ENCODE data around the gene UGT1A5. TPM values are rescaled to one million over a fixed set of nuclear protein-coding genes. Genes with fewer than 3 reads are reported as not detected.

Gene UGT1A5
- polyA plus RNA-seq, 1 donor from 2014 or later: not detected

DNA sequence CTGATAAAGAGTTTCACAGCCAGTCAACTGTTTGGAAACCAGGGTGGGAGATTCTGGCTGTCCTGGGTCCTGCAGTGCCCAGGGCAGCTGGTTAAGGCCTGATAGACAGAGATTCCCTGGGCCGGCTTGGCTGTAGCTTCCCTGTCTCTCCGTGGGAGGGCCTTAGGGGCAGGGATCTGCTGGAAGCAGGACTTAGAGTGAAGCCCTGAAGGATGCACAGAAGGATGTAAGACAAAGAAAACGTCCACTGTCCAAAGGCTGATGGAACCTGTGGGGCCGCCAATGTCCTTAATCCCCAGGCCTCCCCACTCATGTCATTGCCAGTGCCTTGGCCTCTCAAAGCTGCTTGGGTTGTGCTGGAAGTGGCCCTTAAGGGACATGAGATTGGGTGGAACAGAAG lies 98.4 kb downstream of the UGT1A5 start:
- Histone ChIP-seq H3K9me3 (ENCODE audit: low read length) (no peaks in the 10 kb centered on the region), H4K20me1 (ENCODE audit: insufficient read depth) (no peaks in the 10 kb centered on the region), H3K36me3 (ENCODE audit: insufficient read depth, low read length) (no peaks in the 10 kb centered on the region), H3K9ac (ENCODE audit: low read length) (no peak overlapping the region), H3K79me2 (replicated peaks; ENCODE audit: insufficient read depth, low read length) (no peaks in the 10 kb centered on the region), H3F3A (ENCODE audit: insufficient read depth, low read length, poor library complexity, severe bottlenecking) (no peaks in the 10 kb centered on the region), H3K27me3 (ENCODE audit: insufficient read depth, low read depth, low read length) (no peaks in the 10 kb centered on the region), H3K9me2 (ENCODE audit: insufficient read depth, low read length) (no peaks in the 10 kb centered on the region), H3K4me3 (ENCODE audit: low read length) (no peak overlapping the region), H3K27ac (ENCODE audit: low read length) (no peak overlapping the region), H3K4me2 (ENCODE audit: low read length) (no peak overlapping the region), H2AFZ (ENCODE audit: low read depth, low read length) (no peak overlapping the region)
- TF ChIP-seq TAF1 (IDR thresholded peaks at IDR 0.05; ENCODE audit: low read depth) (no peak), POLR2AphosphoS5 (IDR thresholded peaks at IDR 0.05) (no peak), EZH2 (IDR thresholded peaks at IDR 0.05; ENCODE audit: borderline replicate concordance, insufficient read depth, low read length, poor library complexity, severe bottlenecking) (no peak), SMC3 (conservative IDR thresholded peaks at IDR 0.05; ENCODE audit: poor library complexity) (no peak), EP300 (conservative IDR thresholded peaks at IDR 0.05; ENCODE audit: poor library complexity, severe bottlenecking) (no peak), MXI1 (conservative IDR thresholded peaks at IDR 0.05; ENCODE audit: poor library complexity, severe bottlenecking) (no peak), RAD21 (conservative IDR thresholded peaks at IDR 0.05) (no peak)
- TF ChIP-seq, protein P1, sequence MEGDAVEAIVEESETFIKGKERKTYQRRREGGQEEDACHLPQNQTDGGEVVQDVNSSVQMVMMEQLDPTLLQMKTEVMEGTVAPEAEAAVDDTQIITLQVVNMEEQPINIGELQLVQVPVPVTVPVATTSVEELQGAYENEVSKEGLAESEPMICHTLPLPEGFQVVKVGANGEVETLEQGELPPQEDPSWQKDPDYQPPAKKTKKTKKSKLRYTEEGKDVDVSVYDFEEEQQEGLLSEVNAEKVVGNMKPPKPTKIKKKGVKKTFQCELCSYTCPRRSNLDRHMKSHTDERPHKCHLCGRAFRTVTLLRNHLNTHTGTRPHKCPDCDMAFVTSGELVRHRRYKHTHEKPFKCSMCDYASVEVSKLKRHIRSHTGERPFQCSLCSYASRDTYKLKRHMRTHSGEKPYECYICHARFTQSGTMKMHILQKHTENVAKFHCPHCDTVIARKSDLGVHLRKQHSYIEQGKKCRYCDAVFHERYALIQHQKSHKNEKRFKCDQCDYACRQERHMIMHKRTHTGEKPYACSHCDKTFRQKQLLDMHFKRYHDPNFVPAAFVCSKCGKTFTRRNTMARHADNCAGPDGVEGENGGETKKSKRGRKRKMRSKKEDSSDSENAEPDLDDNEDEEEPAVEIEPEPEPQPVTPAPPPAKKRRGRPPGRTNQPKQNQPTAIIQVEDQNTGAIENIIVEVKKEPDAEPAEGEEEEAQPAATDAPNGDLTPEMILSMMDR (IDR thresholded peaks at IDR 0.05; ENCODE audit: poor library complexity, severe bottlenecking): no peak
- TF ChIP-seq, protein P2, sequence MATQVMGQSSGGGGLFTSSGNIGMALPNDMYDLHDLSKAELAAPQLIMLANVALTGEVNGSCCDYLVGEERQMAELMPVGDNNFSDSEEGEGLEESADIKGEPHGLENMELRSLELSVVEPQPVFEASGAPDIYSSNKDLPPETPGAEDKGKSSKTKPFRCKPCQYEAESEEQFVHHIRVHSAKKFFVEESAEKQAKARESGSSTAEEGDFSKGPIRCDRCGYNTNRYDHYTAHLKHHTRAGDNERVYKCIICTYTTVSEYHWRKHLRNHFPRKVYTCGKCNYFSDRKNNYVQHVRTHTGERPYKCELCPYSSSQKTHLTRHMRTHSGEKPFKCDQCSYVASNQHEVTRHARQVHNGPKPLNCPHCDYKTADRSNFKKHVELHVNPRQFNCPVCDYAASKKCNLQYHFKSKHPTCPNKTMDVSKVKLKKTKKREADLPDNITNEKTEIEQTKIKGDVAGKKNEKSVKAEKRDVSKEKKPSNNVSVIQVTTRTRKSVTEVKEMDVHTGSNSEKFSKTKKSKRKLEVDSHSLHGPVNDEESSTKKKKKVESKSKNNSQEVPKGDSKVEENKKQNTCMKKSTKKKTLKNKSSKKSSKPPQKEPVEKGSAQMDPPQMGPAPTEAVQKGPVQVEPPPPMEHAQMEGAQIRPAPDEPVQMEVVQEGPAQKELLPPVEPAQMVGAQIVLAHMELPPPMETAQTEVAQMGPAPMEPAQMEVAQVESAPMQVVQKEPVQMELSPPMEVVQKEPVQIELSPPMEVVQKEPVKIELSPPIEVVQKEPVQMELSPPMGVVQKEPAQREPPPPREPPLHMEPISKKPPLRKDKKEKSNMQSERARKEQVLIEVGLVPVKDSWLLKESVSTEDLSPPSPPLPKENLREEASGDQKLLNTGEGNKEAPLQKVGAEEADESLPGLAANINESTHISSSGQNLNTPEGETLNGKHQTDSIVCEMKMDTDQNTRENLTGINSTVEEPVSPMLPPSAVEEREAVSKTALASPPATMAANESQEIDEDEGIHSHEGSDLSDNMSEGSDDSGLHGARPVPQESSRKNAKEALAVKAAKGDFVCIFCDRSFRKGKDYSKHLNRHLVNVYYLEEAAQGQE (IDR thresholded peaks at IDR 0.05; ENCODE audit: borderline replicate concordance): no peak

DNA sequence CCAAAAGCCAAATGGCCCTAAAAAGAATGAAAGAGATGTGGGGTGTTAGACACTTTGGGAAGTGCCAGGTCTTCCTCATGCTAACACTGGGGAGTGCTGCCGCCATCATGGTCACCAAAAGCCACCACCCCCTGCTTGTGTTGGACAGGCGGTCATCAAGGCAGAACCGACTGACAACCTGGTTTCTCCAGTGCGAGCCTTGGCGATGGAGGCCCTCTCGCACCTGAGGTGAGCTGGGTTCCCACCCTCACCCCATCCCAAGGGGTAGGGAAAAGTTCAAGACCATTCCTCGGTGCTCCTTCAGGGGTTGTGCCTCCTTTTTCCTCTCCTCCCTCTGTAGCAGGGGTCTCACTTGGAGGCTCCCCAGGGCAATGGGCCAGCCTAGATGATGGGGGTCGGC lies 99.0 kb downstream of the UGT1A5 start:
- H3K9me2 ChIP-seq (ENCODE audit: insufficient read depth, low read length): no peaks in the 10 kb centered on the region
- no peaks in the 10 kb centered on the region for H3K79me2 ChIP-seq (replicated peaks; ENCODE audit: insufficient read depth, low read length)

More for the DNA sequence above, 99.0 kb downstream of the UGT1A5 start:
- H3K4me2 ChIP-seq (ENCODE audit: low read length): no peak overlapping the region
- no peak overlapping the region for H3K4me3 ChIP-seq (ENCODE audit: low read length)
- no peaks in the 10 kb centered on the region for H3K27me3 ChIP-seq (ENCODE audit: insufficient read depth, low read depth, low read length)
- H3K36me3 ChIP-seq (ENCODE audit: insufficient read depth, low read length): no peaks in the 10 kb centered on the region
- no peaks in the 10 kb centered on the region for H3K9me3 ChIP-seq (ENCODE audit: low read length)
- H3K9ac ChIP-seq (ENCODE audit: low read length): no peak overlapping the region
- no peak overlapping the region for H3K27ac ChIP-seq (ENCODE audit: low read length)
- TF ChIP-seq SMC3 (conservative IDR thresholded peaks at IDR 0.05; ENCODE audit: poor library complexity) (no peak), EP300 (conservative IDR thresholded peaks at IDR 0.05; ENCODE audit: poor library complexity, severe bottlenecking) (no peak), MXI1 (conservative IDR thresholded peaks at IDR 0.05; ENCODE audit: poor library complexity, severe bottlenecking) (no peak), POLR2AphosphoS5 (IDR thresholded peaks at IDR 0.05) (no peak), RAD21 (conservative IDR thresholded peaks at IDR 0.05) (no peak), TAF1 (IDR thresholded peaks at IDR 0.05; ENCODE audit: low read depth) (no peak), EZH2 (IDR thresholded peaks at IDR 0.05; ENCODE audit: borderline replicate concordance, insufficient read depth, low read length, poor library complexity, severe bottlenecking) (no peak)
- TF ChIP-seq, protein P1 (IDR thresholded peaks at IDR 0.05; ENCODE audit: poor library complexity, severe bottlenecking): no peak
- TF ChIP-seq, protein P2 (IDR thresholded peaks at IDR 0.05; ENCODE audit: borderline replicate concordance): no peak
- no peaks in the 10 kb centered on the region for H4K20me1 ChIP-seq (ENCODE audit: insufficient read depth)
- H3F3A ChIP-seq (ENCODE audit: insufficient read depth, low read length, poor library complexity, severe bottlenecking): no peaks in the 10 kb centered on the region
- H2AFZ ChIP-seq (ENCODE audit: low read depth, low read length): no peak overlapping the region

All from neural cell (in vitro differentiated cells).